ENCODE data around the gene SEMA5B. TPM values are rescaled to one million over a fixed set of nuclear protein-coding genes. Genes with fewer than 3 reads are reported as not detected.

SEMA5B gene
- polyA plus RNA-seq, 1 donor from 2014 or later: 7.0 TPM

GRCh38 chr3:122972141-122972540, 55.4 kb downstream of the SEMA5B start:
- no peak overlapping the region for H3K4me3 ChIP-seq (ENCODE audit: low read length)
- H3K79me2 ChIP-seq (replicated peaks; ENCODE audit: insufficient read depth, low read length): no peaks in the 10 kb centered on the region
- H3K9ac ChIP-seq (ENCODE audit: low read length): no peak overlapping the region
- H3K4me2 ChIP-seq (ENCODE audit: low read length): no peak overlapping the region
- H3F3A ChIP-seq (ENCODE audit: insufficient read depth, low read length, poor library complexity, severe bottlenecking): no peaks in the 10 kb centered on the region
- H3K27me3 ChIP-seq (ENCODE audit: insufficient read depth, low read depth, low read length): no peaks in the 10 kb centered on the region
- no peaks in the 10 kb centered on the region for H3K36me3 ChIP-seq (ENCODE audit: insufficient read depth, low read length)
- no peaks in the 10 kb centered on the region for H3K9me3 ChIP-seq (ENCODE audit: low read length)
- H2AFZ ChIP-seq (ENCODE audit: low read depth, low read length): no peak overlapping the region
- H3K9me2 ChIP-seq (ENCODE audit: insufficient read depth, low read length): no peaks in the 10 kb centered on the region
- H4K20me1 ChIP-seq (ENCODE audit: insufficient read depth): no peaks in the 10 kb centered on the region
- TF ChIP-seq EP300 (conservative IDR thresholded peaks at IDR 0.05; ENCODE audit: poor library complexity, severe bottlenecking) (no peak), POLR2AphosphoS5 (IDR thresholded peaks at IDR 0.05) (no peak), TAF1 (IDR thresholded peaks at IDR 0.05; ENCODE audit: low read depth) (no peak), EZH2 (IDR thresholded peaks at IDR 0.05; ENCODE audit: borderline replicate concordance, insufficient read depth, low read length, poor library complexity, severe bottlenecking) (no peak), REST (IDR thresholded peaks at IDR 0.05; ENCODE audit: borderline replicate concordance) (no peak), SMC3 (conservative IDR thresholded peaks at IDR 0.05; ENCODE audit: poor library complexity) (no peak), MXI1 (conservative IDR thresholded peaks at IDR 0.05; ENCODE audit: poor library complexity, severe bottlenecking) (no peak), RAD21 (conservative IDR thresholded peaks at IDR 0.05) (no peak), CTCF (IDR thresholded peaks at IDR 0.05; ENCODE audit: poor library complexity, severe bottlenecking) (no peak)
- H3K27ac ChIP-seq (ENCODE audit: low read length): no peak overlapping the region

- Histone ChIP-seq H3K9ac (ENCODE audit: low read length) (no peak overlapping the region), H3K27me3 (ENCODE audit: insufficient read depth, low read depth, low read length) (no peaks in the 10 kb centered on the region), H3K4me2 (ENCODE audit: low read length) (no peak overlapping the region), H3K36me3 (ENCODE audit: insufficient read depth, low read length) (no peaks in the 10 kb centered on the region), H3K79me2 (replicated peaks; ENCODE audit: insufficient read depth, low read length) (no peaks in the 10 kb centered on the region), H3K4me3 (ENCODE audit: low read length) (no peak overlapping the region), H3K9me3 (ENCODE audit: low read length) (no peaks in the 10 kb centered on the region), H3K9me2 (ENCODE audit: insufficient read depth, low read length) (no peaks in the 10 kb centered on the region), H2AFZ (ENCODE audit: low read depth, low read length) (no peak overlapping the region), H3F3A (ENCODE audit: insufficient read depth, low read length, poor library complexity, severe bottlenecking) (no peaks in the 10 kb centered on the region), H4K20me1 (ENCODE audit: insufficient read depth) (no peaks in the 10 kb centered on the region), H3K27ac (ENCODE audit: low read length) (no peak overlapping the region)
- TF ChIP-seq RAD21 (conservative IDR thresholded peaks at IDR 0.05): no peak
- no peak for TF ChIP-seq SMC3 (conservative IDR thresholded peaks at IDR 0.05; ENCODE audit: poor library complexity)
- TF ChIP-seq MXI1 (conservative IDR thresholded peaks at IDR 0.05; ENCODE audit: poor library complexity, severe bottlenecking): no peak
- TF ChIP-seq REST (IDR thresholded peaks at IDR 0.05; ENCODE audit: borderline replicate concordance): no peak
- no peak for TF ChIP-seq EP300 (conservative IDR thresholded peaks at IDR 0.05; ENCODE audit: poor library complexity, severe bottlenecking)
- no peak for TF ChIP-seq POLR2AphosphoS5 (IDR thresholded peaks at IDR 0.05)
Observed at GRCh38 chr3:122969585-122970469, 57.7 kb downstream of the SEMA5B start.
